HG03103 (cell line): ENCODE data around the gene IGFBP2.

Experiments
- ATAC-seq: cut with Tn5 transposase; IDR thresholded peaks from one replicate; pipeline ENCODE4 v1.9.1; 2021; ENCODE audit warnings: low read depth; ENCODE audit not compliant: unreplicated experiment

IGFBP2 gene

GRCh38 chr2:216696751-216697560 lies 63.7 kb downstream of the IGFBP2 start:
- ATAC-seq: no peak

GRCh38 chr2:216698293-216698692 lies 65.1 kb downstream of the IGFBP2 start:
- no peak for ATAC-seq

- peak; percentile 64 for ATAC-seq
Observed at GRCh38 chr2:216698895-216699294, 65.7 kb downstream of the IGFBP2 start.

- ATAC-seq: no peak
Observed at GRCh38 chr2:216700088-216700567, 66.9 kb downstream of the IGFBP2 start.

GRCh38 chr2:216700781-216701180 lies 67.6 kb downstream of the IGFBP2 start:
- no peak for ATAC-seq

- ATAC-seq: no peak
Observed at GRCh38 chr2:216701544-216701943, 68.3 kb downstream of the IGFBP2 start.

GRCh38 chr2:216702756-216703155 lies 69.5 kb downstream of the IGFBP2 start:
- ATAC-seq: no peak

- ATAC-seq: no peak
Observed at GRCh38 chr2:216710551-216711301, 77.5 kb downstream of the IGFBP2 start.

GRCh38 chr2:216711348-216711747 lies 78.1 kb downstream of the IGFBP2 start:
- ATAC-seq: no peak

- no peak for ATAC-seq
Observed at GRCh38 chr2:216713691-216714336, 80.6 kb downstream of the IGFBP2 start.
